CD14-positive monocyte (primary cell): Measurements from ENCODE around the gene ABLIM3. TPM values are rescaled to one million over a fixed set of nuclear protein-coding genes. Genes with fewer than 3 reads are reported as not detected.

Source experiments
- DNase-seq, 3 donors: peaks; one replicate each; pipeline ENCODE4 v3.0.0-alpha.2; 2011 to 2022
- H2AFZ ChIP-seq: 2 replicates; pipeline ENCODE4 v1.6.0; 2012; ENCODE audit warnings: mild to moderate bottlenecking, low read depth, low read length, inconsistent platforms; ENCODE audit not compliant: insufficient read depth, poor library complexity, severe bottlenecking
- H3K27ac ChIP-seq, 2 donors: 1 replicate in 1 of 2; 2 replicates in 1 of 2; pipeline ENCODE4 v1.5.1; 2012 to 2013; ENCODE audit warnings: low read length in 2 of 2, control low read depth in 1 of 2, inconsistent platforms in 1 of 2, low read depth in 1 of 2, mild to moderate bottlenecking in 1 of 2
- H3K27me3 ChIP-seq, 2 donors: one replicate each; pipeline versions ENCODE4 v1.6.0 to v1.6.1; 2011 to 2013; ENCODE audit warnings: low read length in 2 of 2; ENCODE audit not compliant: control insufficient read depth in 2 of 2, insufficient read depth in 2 of 2
- H3K36me3 ChIP-seq, 2 donors: replicated peaks in 1 of 2; 1 replicate in 1 of 2; 2 replicates in 1 of 2; pipeline versions ENCODE4 v1.5.1 to v1.6.1; 2012 to 2013; ENCODE audit warnings: low read length in 2 of 2, control low read depth in 1 of 2, inconsistent platforms in 1 of 2, mild to moderate bottlenecking in 1 of 2; ENCODE audit not compliant: insufficient read depth in 2 of 2, control insufficient read depth in 1 of 2
- H3K4me1 ChIP-seq, 2 donors: 1 replicate in 1 of 2; 2 replicates in 1 of 2; pipeline versions ENCODE4 v1.5.1 to v1.6.1; 2012 to 2013; ENCODE audit warnings: low read length in 2 of 2, control low read depth in 1 of 2, inconsistent platforms in 1 of 2, mild to moderate bottlenecking in 1 of 2, moderate library complexity in 1 of 2; ENCODE audit not compliant: insufficient read depth in 2 of 2, control insufficient read depth in 1 of 2
- H3K4me2 ChIP-seq: replicated peaks from 2 replicates; pipeline ENCODE3; 2012; ENCODE audit warnings: low read length, moderate library complexity, mild to moderate bottlenecking; ENCODE audit not compliant: poor library complexity, severe bottlenecking; ENCODE audit errors: extremely low read depth
- H3K4me3 ChIP-seq, 3 experiments: fragments of 200-600 bp in 1 of 3; sonication (generic) in 1 of 3; replicated peaks in 1 of 3; 1 replicate in 2 of 3; 2 replicates in 1 of 3; pipeline ENCODE4 v1.5.1; 2011 to 2013; ENCODE audit warnings: low read length in 3 of 3, mild to moderate bottlenecking in 3 of 3, control low read depth in 2 of 3, low read depth in 2 of 3, inconsistent platforms in 1 of 3, moderate library complexity in 1 of 3
- H3K79me2 ChIP-seq: 2 replicates; pipeline ENCODE4 v1.6.0; 2012; ENCODE audit warnings: mild to moderate bottlenecking, control low read depth, inconsistent platforms, low read length, moderate library complexity; ENCODE audit not compliant: insufficient read depth
- H3K9ac ChIP-seq: 2 replicates; pipeline ENCODE4 v1.6.0; 2017; ENCODE audit warnings: low read length, mild to moderate bottlenecking; ENCODE audit not compliant: insufficient read depth, poor library complexity, severe bottlenecking
- H3K9me3 ChIP-seq, 2 donors: replicated peaks in 1 of 2; 1 replicate in 1 of 2; 2 replicates in 1 of 2; pipeline versions ENCODE4 v1.5.1 to v1.6.1; 2012 to 2013; ENCODE audit warnings: low read length in 2 of 2, control low read depth in 1 of 2; ENCODE audit not compliant: control insufficient read depth in 1 of 2, insufficient read depth in 1 of 2
- H4K20me1 ChIP-seq: 2 replicates; pipeline ENCODE4 v1.6.0; 2012; ENCODE audit warnings: mild to moderate bottlenecking, low read length, control low read depth, moderate library complexity; ENCODE audit not compliant: insufficient read depth
- H3K27ac Mint-ChIP-seq, 7 donors: one replicate each; pipeline ENCODE4 v1.8.0; 2020; ENCODE audit warnings: mild to moderate bottlenecking in 7 of 7, mixed read lengths in 7 of 7, moderate library complexity in 6 of 7, inconsistent platforms in 2 of 7
- H3K27me3 Mint-ChIP-seq, 3 donors: one replicate each; pipeline ENCODE4 v1.8.0; 2021 to 2022; ENCODE audit warnings: low read depth in 3 of 3, mild to moderate bottlenecking in 3 of 3, mixed read lengths in 3 of 3, moderate library complexity in 3 of 3, inconsistent platforms in 1 of 3
- H3K36me3 Mint-ChIP-seq, 2 donors: one replicate each; pipeline ENCODE4 v1.8.0; 2020; ENCODE audit warnings: mixed read lengths in 2 of 2, inconsistent platforms in 1 of 2, mild to moderate bottlenecking in 1 of 2
- H3K4me1 Mint-ChIP-seq: one replicate; pipeline ENCODE4 v1.8.0; 2020; ENCODE audit warnings: mild to moderate bottlenecking, mixed read lengths
- H3K4me3 Mint-ChIP-seq, 2 donors: one replicate each; pipeline ENCODE4 v1.8.0; 2020; ENCODE audit warnings: mild to moderate bottlenecking in 2 of 2, mixed read lengths in 2 of 2, moderate library complexity in 1 of 2
- H3K9me3 Mint-ChIP-seq, 7 donors: one replicate each; pipeline ENCODE4 v1.8.0; 2020 to 2022; ENCODE audit warnings: mixed read lengths in 7 of 7, mild to moderate bottlenecking in 6 of 7, moderate library complexity in 6 of 7, inconsistent platforms in 2 of 7
- CTCF ChIP-seq: fragments of 200-600 bp; IDR thresholded peaks from one replicate; pipeline ENCODE4 v1.8.0; 2022; ENCODE audit warnings: antibody characterized with exemption, mild to moderate bottlenecking
- WGBS: methylation state at CpG from one replicate; pipeline ENCODE4 v1.1.5; 2013; ENCODE audit warnings: missing lambda C conversion rate; ENCODE audit not compliant: insufficient coverage; 5-methylcytosine and 5-hydroxymethylcytosine counted together
- intact Hi-C, 2 donors: fragments of 100-400 bp; cut with micrococcal nuclease; formaldehyde crosslinking; loops; one replicate each; pipeline versions ENCODE4 v1.15.0 to v1.15.1; 2023
- polyA plus RNA-seq, 3 donors: library from polyadenylated mRNA; depleted of rRNA in 1 of 3; unstranded in 2 of 3; stranded (reverse) in 1 of 3; fragments of 300-500 nt in 2 of 3; fragments of >200 nt in 1 of 3; fragmentation: Illumina TruSeq in 2 of 3; gene quantifications; 1 replicate in 2 of 3; 2 replicates in 1 of 3; pipeline ENCODE4 v1.2.3, GENCODE V29; 2012 to 2021

Gene ABLIM3
- polyA plus RNA-seq, 3 donors, result 0.22 to 0.74 TPM; not detected in 1

- Mint-ChIP-seq H3K27me3 (peaks cover 0 to 3% (median 0%) of the 10 kb centered on the region in 3 donors), H3K4me3 (no peak overlapping the region), H3K9me3 (no peaks in the 10 kb centered on the region), H3K4me1 (peaks cover 32% of the 10 kb centered on the region), H3K27ac (no peak overlapping the region), H3K36me3 (no peaks in the 10 kb centered on the region)
- no peaks in the 10 kb centered on the region for H3K79me2 ChIP-seq
- TF ChIP-seq CTCF, result no peak
- no peaks in the 10 kb centered on the region for H3K36me3 ChIP-seq
- H2AFZ ChIP-seq, result no peak overlapping the region
- no peak overlapping the region for H3K4me3 ChIP-seq
- no peak overlapping the region for H3K4me2 ChIP-seq
- no peaks in the 10 kb centered on the region for H4K20me1 ChIP-seq
- WGBS, result 75% methylated on average over 1 of the region's 2 CpGs
- DNase-seq, result no peak
- intact Hi-C loops, result no loop called here
- H3K27me3 ChIP-seq, result no peaks in the 10 kb centered on the region
- no peak overlapping the region for H3K27ac ChIP-seq
- H3K4me1 ChIP-seq, result peaks cover 30 to 32% of the 10 kb centered on the region in 2 donors
- no peaks in the 10 kb centered on the region for H3K9me3 ChIP-seq
- H3K9ac ChIP-seq, result no peak overlapping the region
Observed at GRCh38 chr5:149157330-149157729, 16.0 kb downstream of the ABLIM3 start.

- peaks cover 2% of the 10 kb centered on the region for H3K4me1 Mint-ChIP-seq
- no peak overlapping the region for H3K27ac Mint-ChIP-seq
- intact Hi-C loops, result no loop called here
- no peaks in the 10 kb centered on the region for H3K36me3 Mint-ChIP-seq
- H3K27ac ChIP-seq, result no peak overlapping the region
- TF ChIP-seq CTCF, result no peak
- H3K4me1 ChIP-seq, result peaks cover under 1 to 2% of the 10 kb centered on the region in 2 donors
- peaks cover 0 to 3% (median 0%) of the 10 kb centered on the region in 3 donors for H3K27me3 Mint-ChIP-seq
- H3K27me3 ChIP-seq, result no peaks in the 10 kb centered on the region
- H3K36me3 ChIP-seq, result no peaks in the 10 kb centered on the region
- no peak overlapping the region for H3K4me3 ChIP-seq
- no peaks in the 10 kb centered on the region for H4K20me1 ChIP-seq
- 100% methylated on average over 1 of the region's 3 CpGs for WGBS
- H3K9me3 ChIP-seq, result no peaks in the 10 kb centered on the region
- no peak overlapping the region for H2AFZ ChIP-seq
- DNase-seq, result no peak
- no peak overlapping the region for H3K9ac ChIP-seq
- H3K4me2 ChIP-seq, result no peak overlapping the region
- H3K9me3 Mint-ChIP-seq, result peaks cover 0 to 1% (median 0%) of the 10 kb centered on the region in 7 donors
- H3K79me2 ChIP-seq, result no peaks in the 10 kb centered on the region
- H3K4me3 Mint-ChIP-seq, result no peak overlapping the region
Observed at GRCh38 chr5:149160291-149160787, 19.0 kb downstream of the ABLIM3 start.
